ENCODE measurements around the gene NXN. TPM values are rescaled to one million over a fixed set of nuclear protein-coding genes. Genes with fewer than 3 reads are reported as not detected.

The NXN gene
- polyA plus RNA-seq, 1 donor from 2014 or later, result 14.8 TPM

Small RNAs within 50 kb of the gene (small RNA-seq; reads per million reads assigned to genes)
- 0 to 2.1 (median 1.1) reads per million in 3 experiments for gene MIR3183

Other genes with a start within 250 kb of the NXN start
- 17.0 and 24.1 TPM in 2 replicates for gene TLCD3A, start 247.2 kb downstream of the NXN start, polyA plus RNA-seq
- gene GEMIN4, start 227.5 kb downstream of the NXN start, polyA plus RNA-seq, result 3.6 and 4.5 TPM in 2 replicates
- gene GLOD4, start 197.5 kb downstream of the NXN start, polyA plus RNA-seq, result 231 and 235 TPM in 2 replicates
- 20.0 and 24.0 TPM in 2 replicates for gene MRM3, start 197.4 kb downstream of the NXN start, polyA plus RNA-seq
- gene TIMM22, start 17.4 kb upstream of the NXN start, polyA plus RNA-seq, result 16.0 and 16.7 TPM in 2 replicates
- 34.5 and 45.2 TPM in 2 replicates for gene ABR, start 200.2 kb upstream of the NXN start, polyA plus RNA-seq